ENCODE results near the gene CXCR6. TPM values are rescaled to one million over a fixed set of nuclear protein-coding genes. Genes with fewer than 3 reads are reported as not detected.

The CXCR6 gene
- total RNA-seq, 1 experiment from 2014 or later: not detected

DNA sequence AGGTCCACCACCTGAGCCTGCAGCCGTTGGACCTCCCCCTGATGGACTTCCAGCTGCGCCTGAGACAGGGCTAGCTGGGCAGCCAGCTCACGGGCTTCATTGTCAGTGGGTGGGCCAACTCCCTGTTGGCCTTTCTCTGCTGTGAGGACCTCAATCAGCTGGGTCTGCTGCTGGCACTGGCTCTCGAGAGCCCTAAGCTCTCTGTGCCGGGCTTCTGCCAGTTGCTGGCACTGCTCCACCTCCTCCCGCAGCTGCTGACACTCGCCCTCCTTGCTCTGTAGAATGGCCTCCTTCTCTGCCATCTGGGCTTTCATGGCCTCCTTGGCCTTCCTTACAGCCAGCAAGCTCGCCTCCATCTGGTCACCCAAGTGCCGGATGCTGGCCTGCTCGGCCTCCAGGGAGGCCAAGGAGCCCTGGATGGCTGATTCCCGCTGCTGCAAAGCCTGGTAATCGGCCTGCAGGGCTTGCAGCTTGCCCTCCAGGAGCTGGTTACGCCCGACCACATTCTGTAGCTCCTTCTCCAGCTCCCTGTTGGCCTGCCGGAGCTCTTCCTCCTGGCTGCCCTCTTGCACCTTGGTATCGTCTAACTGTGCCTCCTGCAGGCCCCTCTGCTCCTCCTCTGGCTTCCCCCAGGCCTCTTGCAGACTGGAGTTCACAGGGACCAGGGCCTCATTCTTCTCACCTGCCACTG is 23.8 kb downstream of the CXCR6 start:
- no peaks in the 10 kb centered on the region for H4K20me1 ChIP-seq (ENCODE audit: control insufficient read depth, insufficient read depth, insufficient read length)
- H3K18ac ChIP-seq (ENCODE audit: insufficient read length, low read depth, low read length): no peak overlapping the region
- Mint-ChIP-seq H3K36me3 (ENCODE audit: insufficient read depth in 1 of 3, low read depth in 3 of 3) (peaks cover 17 to 83% (median 83%) of the 10 kb centered on the region in 3 experiments; a peak in 6 of 7 replicates), H3K27me3 (ENCODE audit: low read depth) (peaks cover 1% of the 10 kb centered on the region; the same call in 1 of the 2 replicates), H3K4me3 (no peak overlapping the region), H3K9me3 (no peaks in the 10 kb centered on the region), H3K27ac (peak overlapping the region in 1 of 3 experiments; percentile 22; a peak in 1 of 7 replicates), H3K4me1 (no peaks in the 10 kb centered on the region)
- no peak overlapping the region for H3K56ac ChIP-seq (ENCODE audit: insufficient read length, low read depth, low read length)
- no CpG with 5 or more reads among the region's 16 CpGs for WGBS (ENCODE audit: extremely low coverage, insufficient read length, low lambda C conversion rate)
- H3K79me2 ChIP-seq (ENCODE audit: insufficient read depth, low read length): no peaks in the 10 kb centered on the region
- H3K23me2 ChIP-seq (ENCODE audit: insufficient read length, low read depth, low read length, poor library complexity, severe bottlenecking): no peaks in the 10 kb centered on the region
- no peaks in the 10 kb centered on the region for H3K79me1 ChIP-seq (ENCODE audit: insufficient read depth, low read depth, low read length, poor library complexity, severe bottlenecking)
- no peak overlapping the region for H2AFZ ChIP-seq (ENCODE audit: low read length)
- H3K14ac ChIP-seq (ENCODE audit: insufficient read depth, low read length): no peak overlapping the region
- no peak overlapping the region for H3K27ac ChIP-seq (ENCODE audit: insufficient read length, low read depth, low read length)
- H3K9ac ChIP-seq (ENCODE audit: extremely low read depth, insufficient read length, low read length): no peak overlapping the region
- no peaks in the 10 kb centered on the region for H3K9me3 ChIP-seq (ENCODE audit: control insufficient read depth, low read depth, low read length)
- H2BK120ac ChIP-seq (ENCODE audit: low read depth, low read length, poor library complexity, severe bottlenecking): no peak overlapping the region
- no peak for TF ChIP-seq CTCF (conservative IDR thresholded peaks at IDR 0.05)
- no peak overlapping the region for H4K5ac ChIP-seq (ENCODE audit: insufficient read length, low read depth, low read length)
- H2AK5ac ChIP-seq (ENCODE audit: insufficient read length, low read length): no peak overlapping the region
- H2BK20ac ChIP-seq (ENCODE audit: low read depth, low read length, poor library complexity, severe bottlenecking): no peak overlapping the region
- no peak overlapping the region for H3K23ac ChIP-seq (ENCODE audit: insufficient read length, low read depth, low read length)
- no peaks in the 10 kb centered on the region for H3K4me1 ChIP-seq (ENCODE audit: insufficient read depth, low read length)
- no peak for DNase-seq
- no peak overlapping the region for H3K4me2 ChIP-seq (ENCODE audit: insufficient read depth, insufficient read length, low read length)
- H4K8ac ChIP-seq (replicated peaks; ENCODE audit: insufficient read length, low read depth, low read length): no peak overlapping the region
- H3T11ph ChIP-seq (ENCODE audit: low read length): no peak overlapping the region
- no peak overlapping the region for H2BK15ac ChIP-seq (ENCODE audit: low read depth, low read length)
- no peak overlapping the region for H2BK12ac ChIP-seq (ENCODE audit: insufficient read length, low read depth, low read length)
- H3K27me3 ChIP-seq (ENCODE audit: insufficient read depth, low read length): no peaks in the 10 kb centered on the region
- H3K4ac ChIP-seq (ENCODE audit: low read depth, low read length): no peak overlapping the region
- no peak overlapping the region for H2BK5ac ChIP-seq (ENCODE audit: insufficient read length, low read length)
- H4K91ac ChIP-seq (ENCODE audit: insufficient read length, low read depth, low read length): no peak overlapping the region

Data from H9 (cell line).